Right lobe of liver (tissue), 4 donors: ENCODE results near the gene EPB41L4B.

Experiments
- POLR2A ChIP-seq: fragments of 450-650 bp; IDR thresholded peaks from one replicate; pipeline ENCODE4 v1.6.1; 2017; ENCODE audit warnings: antibody characterized with exemption, mild to moderate bottlenecking
- TF ChIP-seq, protein P1 (sequence below), 4 donors: fragments of 200-600 bp in 3 of 4; fragments of 450-650 bp in 1 of 4; IDR thresholded peaks; one replicate each; pipeline versions ENCODE4 v1.5.1 to v1.8.0; 2016 to 2022; ENCODE audit warnings: antibody characterized with exemption in 4 of 4, mild to moderate bottlenecking in 2 of 4
- donor health status: DM: no; HTN: no; CAD: no.
- donor health status: DM: no; HTN: no; CAD: no.
- donor health status: DM: no; HTN: yes; CAD: no.

DNA sequence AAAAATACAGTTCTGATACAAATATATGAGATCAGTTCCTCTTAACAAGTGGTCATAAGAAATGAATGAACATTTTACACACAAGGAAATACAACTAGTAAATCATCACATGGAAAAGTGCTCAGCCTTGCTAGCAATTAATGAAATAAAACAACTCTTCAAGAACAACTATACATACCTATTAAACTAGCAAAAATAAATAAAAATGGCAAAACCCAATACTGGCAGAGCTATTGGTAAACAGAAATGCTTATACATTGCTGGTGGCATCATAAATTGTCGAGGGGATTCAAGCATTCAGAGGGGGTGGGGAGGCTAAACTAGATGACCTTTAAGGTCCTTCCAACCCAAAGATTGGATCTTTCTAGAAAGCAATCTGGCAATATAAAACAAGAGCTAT, 147.9 kb downstream of the EPB41L4B start:
- TF ChIP-seq, protein P1, sequence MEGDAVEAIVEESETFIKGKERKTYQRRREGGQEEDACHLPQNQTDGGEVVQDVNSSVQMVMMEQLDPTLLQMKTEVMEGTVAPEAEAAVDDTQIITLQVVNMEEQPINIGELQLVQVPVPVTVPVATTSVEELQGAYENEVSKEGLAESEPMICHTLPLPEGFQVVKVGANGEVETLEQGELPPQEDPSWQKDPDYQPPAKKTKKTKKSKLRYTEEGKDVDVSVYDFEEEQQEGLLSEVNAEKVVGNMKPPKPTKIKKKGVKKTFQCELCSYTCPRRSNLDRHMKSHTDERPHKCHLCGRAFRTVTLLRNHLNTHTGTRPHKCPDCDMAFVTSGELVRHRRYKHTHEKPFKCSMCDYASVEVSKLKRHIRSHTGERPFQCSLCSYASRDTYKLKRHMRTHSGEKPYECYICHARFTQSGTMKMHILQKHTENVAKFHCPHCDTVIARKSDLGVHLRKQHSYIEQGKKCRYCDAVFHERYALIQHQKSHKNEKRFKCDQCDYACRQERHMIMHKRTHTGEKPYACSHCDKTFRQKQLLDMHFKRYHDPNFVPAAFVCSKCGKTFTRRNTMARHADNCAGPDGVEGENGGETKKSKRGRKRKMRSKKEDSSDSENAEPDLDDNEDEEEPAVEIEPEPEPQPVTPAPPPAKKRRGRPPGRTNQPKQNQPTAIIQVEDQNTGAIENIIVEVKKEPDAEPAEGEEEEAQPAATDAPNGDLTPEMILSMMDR (IDR thresholded peaks at IDR 0.05), result no peak
- TF ChIP-seq POLR2A, result no peak
